Body of pancreas (tissue), 4 donors: ENCODE data around the gene SKAP2. TPM values are rescaled to one million over a fixed set of nuclear protein-coding genes. Genes with fewer than 3 reads are reported as not detected.

Experiments used
- ATAC-seq: fragments of 150-250 bp; one replicate; pipeline ENCODE4 v1.9.1; 2016
- DNase-seq, 4 donors: peaks; one replicate each; pipeline ENCODE4 v3.0.0-alpha.2; 2019
- H3K27ac ChIP-seq, 4 donors: fragments of 200-600 bp; sonication (generic); 1 replicate in 3 of 4; 2 replicates in 1 of 4; pipeline versions ENCODE4 v1.5.1 to v1.6.1; 2016 to 2019; ENCODE audit warnings: mild to moderate bottlenecking in 1 of 4, mixed read lengths in 1 of 4, moderate library complexity in 1 of 4
- H3K27me3 ChIP-seq, 2 donors: fragments of 200-600 bp; sonication (generic); one replicate each; pipeline ENCODE4 v1.6.0; 2016; ENCODE audit warnings: mild to moderate bottlenecking in 1 of 2
- H3K36me3 ChIP-seq, 2 donors: fragments of 200-600 bp; sonication (generic); replicated peaks in 1 of 2; 2 replicates each; pipeline ENCODE4 v1.5.1; 2016; ENCODE audit warnings: low read depth in 2 of 2; ENCODE audit not compliant: insufficient read depth in 1 of 2
- H3K4me1 ChIP-seq: fragments of 200-600 bp; sonication (generic); one replicate; pipeline ENCODE4 v1.6.0; 2016
- H3K4me3 ChIP-seq, 2 donors: fragments of 200-600 bp; sonication (generic); 1 replicate in 1 of 2; 2 replicates in 1 of 2; pipeline ENCODE4 v1.5.1; 2016 to 2019
- H3K9me3 ChIP-seq, 3 donors: fragments of 200-600 bp; sonication (generic); 1 replicate in 2 of 3; 2 replicates in 1 of 3; pipeline ENCODE4 v1.5.1; 2016
- POLR2A ChIP-seq, 3 donors: fragments of 450-650 bp; IDR thresholded peaks; one replicate each; pipeline ENCODE4 v1.6.1; 2016; ENCODE audit warnings: antibody characterized with exemption in 3 of 3, mild to moderate bottlenecking in 2 of 3
- WGBS, 2 donors: methylation state at CpG; one replicate each; pipeline ENCODE4 v1.1.5; 2017; 5-methylcytosine and 5-hydroxymethylcytosine counted together
- intact Hi-C: fragments of 100-400 bp; cut with DNase I; formaldehyde crosslinking; loops from one replicate; pipeline ENCODE4 v1.15.1; 2023
- total RNA-seq, 2 donors: library from RNA; depleted of rRNA; stranded (reverse); fragments of >200 nt; gene quantifications; one replicate each; pipeline ENCODE4 v1.1.0, GENCODE V29; 2016
- TF ChIP-seq, protein P1 (sequence below), 7 experiments: fragments of 450-650 bp in 4 of 7; fragments of 200-600 bp in 3 of 7; sonication (generic) in 3 of 7; IDR thresholded peaks; one replicate each; pipeline ENCODE4 v1.5.1; 2016 to 2019; ENCODE audit warnings: antibody characterized with exemption in 7 of 7

SKAP2 gene
- total RNA-seq, 2 donors from 2014 or later = 8.6 to 12.7 TPM

- TF ChIP-seq, protein P1, sequence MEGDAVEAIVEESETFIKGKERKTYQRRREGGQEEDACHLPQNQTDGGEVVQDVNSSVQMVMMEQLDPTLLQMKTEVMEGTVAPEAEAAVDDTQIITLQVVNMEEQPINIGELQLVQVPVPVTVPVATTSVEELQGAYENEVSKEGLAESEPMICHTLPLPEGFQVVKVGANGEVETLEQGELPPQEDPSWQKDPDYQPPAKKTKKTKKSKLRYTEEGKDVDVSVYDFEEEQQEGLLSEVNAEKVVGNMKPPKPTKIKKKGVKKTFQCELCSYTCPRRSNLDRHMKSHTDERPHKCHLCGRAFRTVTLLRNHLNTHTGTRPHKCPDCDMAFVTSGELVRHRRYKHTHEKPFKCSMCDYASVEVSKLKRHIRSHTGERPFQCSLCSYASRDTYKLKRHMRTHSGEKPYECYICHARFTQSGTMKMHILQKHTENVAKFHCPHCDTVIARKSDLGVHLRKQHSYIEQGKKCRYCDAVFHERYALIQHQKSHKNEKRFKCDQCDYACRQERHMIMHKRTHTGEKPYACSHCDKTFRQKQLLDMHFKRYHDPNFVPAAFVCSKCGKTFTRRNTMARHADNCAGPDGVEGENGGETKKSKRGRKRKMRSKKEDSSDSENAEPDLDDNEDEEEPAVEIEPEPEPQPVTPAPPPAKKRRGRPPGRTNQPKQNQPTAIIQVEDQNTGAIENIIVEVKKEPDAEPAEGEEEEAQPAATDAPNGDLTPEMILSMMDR (IDR thresholded peaks at IDR 0.05) = no peak
- no peak for TF ChIP-seq POLR2A (IDR thresholded peaks at IDR 0.05)
- Histone ChIP-seq H3K27me3 (no peaks in the 10 kb centered on the region), H3K4me1 (peaks cover 7% of the 10 kb centered on the region), H3K27ac (no peak overlapping the region), H3K9me3 (no peaks in the 10 kb centered on the region), H3K4me3 (no peak overlapping the region), H3K36me3 (no peaks in the 10 kb centered on the region)
- intact Hi-C loops = no loop called here
- DNase-seq = no peak
- no peak for ATAC-seq
- WGBS, 2 donors = 59 to 76% methylated on average over 3 of the region's 3 CpGs
These were observed 205.3 kb downstream of the SKAP2 start for GRCh38 chr7:26659121-26659520.

GRCh38 chr7:26658389-26659084 lies 205.9 kb downstream of the SKAP2 start:
- WGBS, 2 donors = 80 to 81% methylated on average over 7 of the region's 7 CpGs
- Histone ChIP-seq H3K9me3 (no peaks in the 10 kb centered on the region), H3K27ac (peak overlapping the region in 1 of 4 donors; percentile 25), H3K27me3 (no peaks in the 10 kb centered on the region), H3K36me3 (no peaks in the 10 kb centered on the region), H3K4me3 (no peak overlapping the region), H3K4me1 (peaks cover 11% of the 10 kb centered on the region)
- ATAC-seq (no peak), DNase-seq (no peak)
- no peak for TF ChIP-seq POLR2A (IDR thresholded peaks at IDR 0.05)
- TF ChIP-seq, protein P1 (IDR thresholded peaks at IDR 0.05) = no peak
- intact Hi-C loops = no loop called here

DNA sequence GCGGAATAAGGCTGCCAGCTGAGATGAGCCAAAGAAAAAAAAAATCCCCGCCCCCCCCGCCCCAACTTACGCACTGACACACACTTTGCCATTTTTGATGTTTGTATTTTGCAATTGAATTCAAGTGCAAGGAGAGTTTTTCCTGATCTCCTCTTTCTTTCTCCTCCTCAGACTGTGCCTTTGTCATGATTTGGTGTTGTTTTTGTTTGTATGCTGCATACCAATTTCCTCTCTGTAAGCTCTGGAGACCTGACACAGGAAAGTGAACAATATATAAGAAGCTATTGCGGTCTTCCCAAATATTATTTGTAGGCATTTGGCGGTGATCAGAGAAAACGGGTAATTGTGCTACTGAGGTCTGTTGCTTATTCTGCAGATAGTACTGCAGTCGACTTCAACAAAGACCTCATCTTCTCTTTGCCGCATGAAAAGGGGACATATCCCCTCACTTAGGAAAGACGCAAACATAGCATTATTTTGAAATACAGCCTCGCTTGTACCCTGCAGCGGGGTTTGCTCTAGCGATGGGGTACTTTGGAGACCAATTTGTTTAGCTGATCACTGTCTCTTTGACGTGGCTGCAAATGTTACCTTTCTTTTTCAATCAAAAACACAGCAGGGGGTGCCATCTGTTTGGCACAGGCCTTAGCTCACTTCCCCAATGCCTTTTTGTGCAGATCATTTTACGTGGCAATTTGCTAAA lies 206.6 kb downstream of the SKAP2 start:
- no peak overlapping the region for H3K4me3 ChIP-seq
- DNase-seq = no peak
- intact Hi-C loops = no loop called here
- no peaks in the 10 kb centered on the region for H3K36me3 ChIP-seq
- no peaks in the 10 kb centered on the region for H3K27me3 ChIP-seq
- whole genome bisulfite sequencing, 2 donors = 66 to 76% methylated on average over 15 of the region's 15 CpGs
- peak overlapping the region in 1 of 4 donors; percentile 25 for H3K27ac ChIP-seq
- H3K4me1 ChIP-seq = peaks cover 11% of the 10 kb centered on the region
- no peaks in the 10 kb centered on the region for H3K9me3 ChIP-seq
- no peak for TF ChIP-seq POLR2A (IDR thresholded peaks at IDR 0.05)
- TF ChIP-seq, protein P1 (IDR thresholded peaks at IDR 0.05) = no peak
- ATAC-seq = no peak

- intact Hi-C loops = no loop called here
- no peak for ATAC-seq
- TF ChIP-seq POLR2A (IDR thresholded peaks at IDR 0.05) = no peak
- TF ChIP-seq, protein P1 (IDR thresholded peaks at IDR 0.05) = no peak
- Histone ChIP-seq H3K4me1 (peaks cover 11% of the 10 kb centered on the region), H3K4me3 (no peak overlapping the region), H3K27ac (no peak overlapping the region), H3K36me3 (no peaks in the 10 kb centered on the region), H3K9me3 (no peaks in the 10 kb centered on the region), H3K27me3 (no peaks in the 10 kb centered on the region)
- no peak for DNase-seq
- WGBS, 2 donors = 73 to 78% methylated on average over 2 of the region's 2 CpGs
These were observed 207.2 kb downstream of the SKAP2 start for GRCh38 chr7:26657206-26657641.
